ENCODE measurements around the gene ACKR3.

ACKR3 gene

GRCh38 chr2:236587861-236588815 is 18.5 kb downstream of the ACKR3 start:
- no peak for DNase-seq

GRCh38 chr2:236588932-236589592 is 19.4 kb downstream of the ACKR3 start:
- no peak for DNase-seq

GRCh38 chr2:236590846-236591245 is 21.2 kb downstream of the ACKR3 start:
- DNase-seq = no peak

GRCh38 chr2:236592821-236593220 is 23.2 kb downstream of the ACKR3 start:
- DNase-seq = no peak

- DNase-seq = no peak
These were observed 23.9 kb downstream of the ACKR3 start for GRCh38 chr2:236593531-236593930.

- DNase-seq = no peak
These were observed 24.3 kb downstream of the ACKR3 start for GRCh38 chr2:236593956-236594355.

GRCh38 chr2:236597629-236598028 is 28.0 kb downstream of the ACKR3 start:
- no peak for DNase-seq

- no peak for DNase-seq
These were observed 29.4 kb downstream of the ACKR3 start for GRCh38 chr2:236599059-236599458.

GRCh38 chr2:236600158-236600557 is 30.5 kb downstream of the ACKR3 start:
- no peak for DNase-seq

- DNase-seq = no peak
These were observed 31.3 kb downstream of the ACKR3 start for GRCh38 chr2:236600892-236601291.

GRCh38 chr2:236601316-236602202 is 31.9 kb downstream of the ACKR3 start:
- DNase-seq = no peak

GRCh38 chr2:236602678-236603077 is 33.1 kb downstream of the ACKR3 start:
- DNase-seq = no peak

- no peak for DNase-seq
These were observed 33.9 kb downstream of the ACKR3 start for GRCh38 chr2:236603361-236604015.

GRCh38 chr2:236604575-236605344 is 35.1 kb downstream of the ACKR3 start:
- no peak for DNase-seq

GRCh38 chr2:236605345-236605734 is 35.7 kb downstream of the ACKR3 start:
- no peak for DNase-seq

GRCh38 chr2:236606023-236606422 is 36.4 kb downstream of the ACKR3 start:
- no peak for DNase-seq

- DNase-seq = no peak
These were observed 38.0 kb downstream of the ACKR3 start for GRCh38 chr2:236607471-236608187.

- DNase-seq = no peak
These were observed 38.5 kb downstream of the ACKR3 start for GRCh38 chr2:236608188-236608525.

GRCh38 chr2:236608710-236609109 is 39.1 kb downstream of the ACKR3 start:
- no peak for DNase-seq

GRCh38 chr2:236610991-236611821 is 41.6 kb downstream of the ACKR3 start:
- no peak for DNase-seq
